HepG2 (cell line): ENCODE data around the gene IWS1. TPM values are rescaled to one million over a fixed set of nuclear protein-coding genes. Genes with fewer than 3 reads are reported as not detected.

Experiments used
- ATF1 ChIP-seq: IDR thresholded peaks from 2 replicates; pipeline ENCODE4 v1.6.1; 2016; ENCODE audit warnings: mild to moderate bottlenecking, control low read depth
- ATF7-NPFF ChIP-seq: sonication (generic); formaldehyde crosslinking; IDR thresholded peaks from 2 replicates; pipeline ENCODE4 v1.8.1; 2023; ENCODE audit warnings: mild to moderate bottlenecking, low read depth, missing genetic modification reagents, moderate library complexity
- CHD4 ChIP-seq: fragments of 200-600 bp; sonication (generic); IDR thresholded peaks from 2 replicates; pipeline ENCODE4 v1.7.0; 2017; ENCODE audit warnings: mild to moderate bottlenecking, low read length, borderline replicate concordance
- DDIT3 ChIP-seq: sonication (generic); formaldehyde crosslinking; IDR thresholded peaks from 2 replicates; pipeline ENCODE4 v1.4.0; 2020; ENCODE audit warnings: mild to moderate bottlenecking, missing genetic modification reagents
- EZH2 ChIP-seq: conservative IDR thresholded peaks from 2 replicates; pipeline ENCODE4 v1.6.1; 2012; ENCODE audit warnings: mild to moderate bottlenecking, low read depth, low read length, moderate library complexity
- HNRNPH1 ChIP-seq: fragments of 200-400 bp; formaldehyde crosslinking; optimal IDR thresholded peaks from 2 replicates; pipeline ENCODE3; 2017; ENCODE audit warnings: mild to moderate bottlenecking, low read depth, low read length
- MED8 ChIP-seq: sonication (generic); formaldehyde crosslinking; IDR thresholded peaks from 2 replicates; pipeline ENCODE4 v1.8.1; 2023; ENCODE audit warnings: mild to moderate bottlenecking, missing genetic modification reagents; ENCODE audit not compliant: insufficient replicate concordance
- MNT ChIP-seq: fragments of 450-650 bp; IDR thresholded peaks from 2 replicates; pipeline ENCODE4 v1.6.1; 2016
- NPAS2 ChIP-seq: sonication (generic); formaldehyde crosslinking; IDR thresholded peaks from 2 replicates; pipeline ENCODE4 v1.8.0; 2022; ENCODE audit warnings: mild to moderate bottlenecking, missing genetic modification reagents, borderline replicate concordance
- NR2F6 ChIP-seq, 2 experiments: IDR thresholded peaks; 2 replicates each; pipeline ENCODE4 v1.6.1; 2016; ENCODE audit warnings: antibody characterized with exemption in 1 of 2, mild to moderate bottlenecking in 1 of 2
- NR3C1 ChIP-seq: sonication (generic); formaldehyde crosslinking; IDR thresholded peaks from 2 replicates; pipeline ENCODE4 v1.4.0; 2020; ENCODE audit warnings: missing genetic modification reagents
- PLRG1 ChIP-seq: fragments of 450-650 bp; conservative IDR thresholded peaks from 2 replicates; pipeline ENCODE4 v1.6.1; 2016
- POGZ ChIP-seq: sonication (generic); formaldehyde crosslinking; IDR thresholded peaks from 2 replicates; pipeline ENCODE4 v1.4.0; 2020; ENCODE audit warnings: mild to moderate bottlenecking, missing genetic modification reagents
- REPIN1 ChIP-seq: sonication (generic); formaldehyde crosslinking; IDR thresholded peaks from 2 replicates; pipeline ENCODE4 v1.8.0; 2022; ENCODE audit warnings: missing genetic modification reagents, low read depth, mild to moderate bottlenecking, borderline replicate concordance
- RXRB ChIP-seq: IDR thresholded peaks from 2 replicates; pipeline ENCODE4 v1.6.1; 2016; ENCODE audit warnings: borderline replicate concordance, missing genetic modification reagents, missing compliant biosample characterization
- SNAPC5 ChIP-seq: sonication (generic); formaldehyde crosslinking; IDR thresholded peaks from 2 replicates; pipeline ENCODE4 v1.8.1; 2023; ENCODE audit warnings: mild to moderate bottlenecking, missing genetic modification reagents, borderline replicate concordance
- TAF15 ChIP-seq: fragments of 200-400 bp; formaldehyde crosslinking; IDR thresholded peaks from one replicate; pipeline ENCODE4 v1.6.1; 2018; ENCODE audit warnings: mild to moderate bottlenecking, low read depth, low read length; ENCODE audit not compliant: poor library complexity, severe bottlenecking
- ZBTB14 ChIP-seq: sonication (generic); formaldehyde crosslinking; IDR thresholded peaks from 2 replicates; pipeline ENCODE4 v1.4.0; 2020; ENCODE audit warnings: missing genetic modification reagents
- ZBTB21 ChIP-seq: sonication (generic); formaldehyde crosslinking; IDR thresholded peaks from 2 replicates; pipeline ENCODE4 v1.4.0; 2020; ENCODE audit warnings: missing genetic modification reagents
- ZNF205 ChIP-seq: IDR thresholded peaks from 2 replicates; pipeline ENCODE4 v1.6.1; 2018; ENCODE audit warnings: missing biosample characterization, missing genetic modification reagents
- ZNF224 ChIP-seq: sonication (generic); formaldehyde crosslinking; IDR thresholded peaks from 2 replicates; pipeline ENCODE4 v1.5.0; 2020; ENCODE audit warnings: mild to moderate bottlenecking, missing genetic modification reagents
- ZNF570 ChIP-seq: sonication (generic); formaldehyde crosslinking; IDR thresholded peaks from 2 replicates; pipeline ENCODE4 v1.4.0; 2020; ENCODE audit warnings: mild to moderate bottlenecking, missing genetic modification reagents, borderline replicate concordance
- ZNF572 ChIP-seq: sonication (generic); formaldehyde crosslinking; IDR thresholded peaks from 2 replicates; pipeline ENCODE4 v1.5.1; 2020; ENCODE audit warnings: mild to moderate bottlenecking, missing genetic modification reagents
- ZNF639 ChIP-seq: conservative IDR thresholded peaks from 2 replicates; pipeline ENCODE4 v1.6.1; 2018; ENCODE audit warnings: missing genetic modification reagents
- ZNF75D ChIP-seq: sonication (generic); formaldehyde crosslinking; IDR thresholded peaks from 2 replicates; pipeline ENCODE4 v1.8.1; 2023; ENCODE audit warnings: missing genetic modification reagents, mild to moderate bottlenecking, borderline replicate concordance
- ZNF891 ChIP-seq: sonication (generic); formaldehyde crosslinking; IDR thresholded peaks from 2 replicates; pipeline ENCODE4 v1.5.0; 2020; ENCODE audit warnings: mild to moderate bottlenecking, missing genetic modification reagents
- polyA plus RNA-seq, 8 experiments: library from polyadenylated mRNA; depleted of rRNA in 3 of 8; stranded (reverse) in 7 of 8; unstranded in 1 of 8; fragments of >200 nt; fragmentation: Illumina TruSeq in 4 of 8; extraction: Trizol in 4 of 8; gene quantifications; 2 replicates each; pipeline versions ENCODE4 v1.2.1 to v1.2.3, GENCODE V29; 2011 to 2016; ENCODE audit warnings: low read depth in 4 of 8, missing spikeins in 1 of 8, mixed read lengths in 1 of 8; ENCODE audit not compliant: insufficient read depth in 1 of 8
- total RNA-seq, 5 experiments: library from RNA; depleted of rRNA; stranded (reverse); fragments of >200 nt; fragmentation: Illumina TruSeq; extraction: Trizol; gene quantifications; 2 replicates each; pipeline ENCODE4 v1.2.3, GENCODE V29; 2016; ENCODE audit warnings: low read depth in 1 of 5

The IWS1 gene
- total and polyA plus RNA-seq, 2 of the 13 experiments (the other 11 are each of a cell fraction or from before 2014, with no cell fraction given): 28.9 to 62.3 TPM

GRCh38 chr2:127437781-127438726 lies 88.2 kb downstream of the IWS1 start (continued):
- no peak for TF ChIP-seq DDIT3 (CRISPR knock-in tag)
- peak; percentile 56 for TF ChIP-seq ATF1 (CRISPR knock-in tag)
- TF ChIP-seq TAF15: no peak
- peak; percentile 88 for TF ChIP-seq NR2F6 (IDR thresholded peaks at IDR 0.05)
- TF ChIP-seq NR2F6 (CRISPR knock-in tag; IDR thresholded peaks at IDR 0.05): peak; percentile 92
- TF ChIP-seq ZBTB14 (CRISPR knock-in tag): peak; percentile 62
- peak; percentile 97 for TF ChIP-seq POGZ
- TF ChIP-seq MED8: peak; percentile 67
- TF ChIP-seq ZNF224 (CRISPR knock-in tag): peak; percentile 94
- TF ChIP-seq RXRB (CRISPR knock-in tag): peak; percentile 95
- TF ChIP-seq REPIN1 (CRISPR knock-in tag): peak; percentile 98; the same call in 1 of the 2 replicates
- TF ChIP-seq EZH2: no peak
- TF ChIP-seq NPAS2 (CRISPR knock-in tag): no peak
- TF ChIP-seq ZNF205: 0 out of 2 replicates have a peak, but pooled peaks have one; percentile 58
- TF ChIP-seq ZNF75D: no peak
- peak; percentile 67 for TF ChIP-seq MNT
- TF ChIP-seq ZNF572 (CRISPR knock-in tag): peak; percentile 71; the same call in 1 of the 2 replicates
- 0 out of 2 replicates have a peak, but pooled peaks have one; percentile 95 for TF ChIP-seq CHD4
- peak; percentile 93 for TF ChIP-seq ZNF891 (CRISPR knock-in tag)
- no peak for TF ChIP-seq NR3C1 (CRISPR knock-in tag)
- peak; percentile 71; the same call in 1 of the 2 replicates for TF ChIP-seq SNAPC5 (CRISPR knock-in tag)
- TF ChIP-seq ZNF570 (CRISPR knock-in tag): no peak
- no peak for TF ChIP-seq HNRNPH1
- no peak; the same call in 1 of the 2 replicates for TF ChIP-seq ZBTB21
- TF ChIP-seq PLRG1: no peak
- TF ChIP-seq ATF7-NPFF (CRISPR knock-in tag): 0 out of 2 replicates have a peak, but pooled peaks have one; percentile 76
- no peak for TF ChIP-seq ZNF639
